ENCODE data around the gene CYB5A.

The CYB5A gene

DNA sequence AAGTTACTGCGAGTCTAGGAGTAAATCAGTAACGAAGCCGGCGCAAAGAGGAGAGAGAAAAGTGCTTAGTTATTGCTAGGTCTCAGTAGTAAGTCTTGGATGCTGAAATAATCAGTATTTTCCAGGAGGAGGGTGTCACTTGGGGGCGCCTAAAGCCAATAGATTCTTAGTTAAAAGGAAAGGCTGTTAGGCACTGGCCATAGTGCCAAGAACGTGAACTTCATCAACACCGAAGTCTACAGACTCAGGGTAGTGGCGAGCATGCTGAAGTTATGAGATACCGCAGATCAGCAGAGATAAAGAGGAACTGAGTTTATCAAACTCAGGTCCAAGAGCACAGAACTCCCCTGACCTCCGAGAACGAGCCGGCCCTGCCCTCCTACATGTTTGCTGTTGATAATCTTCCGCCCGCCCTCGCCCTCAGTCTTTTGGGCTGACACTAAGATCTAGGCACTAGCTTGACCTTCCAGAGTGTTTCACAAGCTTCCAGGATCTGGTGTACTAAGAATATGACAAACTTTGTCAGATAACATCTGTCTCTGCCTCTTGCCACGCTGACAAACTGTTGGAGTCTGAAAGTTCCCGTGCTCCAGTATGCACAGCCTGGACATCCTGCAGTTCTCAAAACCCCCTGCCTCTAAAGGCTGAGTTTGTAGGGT is 49.2 kb downstream of the CYB5A start:
- no peak for DNase-seq

DNA sequence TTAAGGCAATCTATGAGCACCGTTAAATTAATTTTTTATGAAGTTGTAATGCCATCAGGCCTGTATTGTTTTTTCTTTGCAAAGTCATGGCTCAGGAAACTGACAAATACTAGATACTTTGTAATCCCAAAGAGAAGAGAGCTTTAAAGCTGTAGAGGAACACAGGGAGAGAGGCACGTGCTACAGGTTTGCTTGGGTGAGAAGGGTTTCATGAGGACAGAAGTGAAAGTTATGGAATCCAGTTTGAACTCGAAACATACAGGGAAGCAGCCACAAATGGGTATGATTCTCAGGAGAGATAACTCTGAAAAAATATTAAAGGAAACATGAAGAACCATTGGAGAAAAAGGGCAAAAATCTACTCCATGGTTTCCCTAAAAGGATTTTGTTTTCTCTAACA is 49.8 kb downstream of the CYB5A start:
- DNase-seq = no peak

DNA sequence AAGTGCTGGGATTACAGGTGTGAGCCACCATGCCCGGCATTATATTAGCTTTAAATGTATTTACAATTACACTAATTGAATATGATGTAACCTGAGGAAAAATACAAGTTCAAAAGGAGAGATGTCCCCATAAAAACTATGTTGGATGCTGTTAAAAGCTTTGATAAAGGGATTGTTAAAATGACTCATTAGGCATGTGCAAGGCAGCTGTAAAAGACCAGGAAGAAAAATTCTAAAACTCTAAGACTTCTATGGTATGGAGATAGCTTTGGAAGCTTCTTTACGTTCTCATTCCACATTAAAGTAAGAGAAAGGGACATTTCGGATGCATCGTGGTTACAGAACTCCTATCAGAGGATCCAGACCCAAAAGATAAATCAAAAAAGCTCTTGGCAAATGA is 50.3 kb downstream of the CYB5A start:
- no peak for DNase-seq

DNA sequence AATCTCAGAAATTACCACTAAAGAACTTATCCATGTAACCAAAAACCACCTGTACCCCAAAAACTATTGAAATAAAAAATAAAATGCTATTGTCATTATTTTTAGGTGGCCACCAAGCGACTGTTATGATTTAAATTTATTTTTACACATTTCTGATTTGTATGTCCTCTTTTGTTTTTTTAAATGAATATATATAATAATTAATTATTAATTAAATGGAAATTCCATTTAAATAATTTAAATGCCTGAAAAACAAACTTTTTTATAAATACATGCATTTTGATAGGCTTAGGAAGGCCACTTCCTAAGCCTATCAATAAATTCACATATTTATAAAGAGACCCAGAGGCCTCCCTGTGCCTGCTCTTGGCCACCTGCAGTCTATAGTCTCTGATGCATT is 52.2 kb downstream of the CYB5A start:
- no peak for DNase-seq

DNA sequence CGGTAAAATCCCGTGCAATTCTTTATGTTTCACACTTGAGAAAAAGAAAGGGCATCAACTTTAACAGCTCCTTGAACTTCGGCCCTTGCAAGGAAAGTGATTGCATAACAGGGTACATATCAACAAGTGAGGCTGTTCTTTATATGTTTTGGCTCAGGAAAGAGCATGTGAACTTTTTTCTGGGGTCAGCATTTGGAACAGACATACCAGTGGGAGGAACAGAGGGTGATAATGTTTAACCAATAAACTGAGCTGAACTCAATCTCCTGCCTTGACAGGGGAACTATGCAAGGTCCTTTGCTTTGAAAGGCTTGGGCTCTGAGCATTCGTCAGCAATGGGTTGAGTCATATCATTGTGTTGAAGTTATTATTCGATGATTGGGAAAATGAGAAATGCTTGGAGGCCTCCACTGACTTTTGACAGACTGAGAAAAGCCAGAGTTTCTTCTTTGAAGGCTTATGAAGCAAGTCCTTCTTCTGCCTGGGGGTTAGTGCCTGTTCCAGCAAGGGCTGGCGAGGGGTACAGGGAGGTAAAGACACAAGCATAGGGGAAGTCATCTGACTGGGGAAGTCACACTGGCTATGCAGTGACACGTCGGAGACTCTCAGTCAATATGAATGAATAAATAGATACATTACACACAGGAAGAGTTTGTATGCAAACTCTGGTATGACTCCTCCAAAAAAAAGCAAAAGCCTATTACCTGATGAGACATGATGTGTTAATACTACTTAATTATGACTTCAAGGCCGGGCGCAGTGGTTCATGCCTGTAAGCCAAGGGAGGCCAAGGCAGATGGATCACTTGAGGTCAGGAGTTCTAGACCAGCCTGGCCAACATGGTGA is 57.2 kb downstream of the CYB5A start:
- no peak for DNase-seq

DNA sequence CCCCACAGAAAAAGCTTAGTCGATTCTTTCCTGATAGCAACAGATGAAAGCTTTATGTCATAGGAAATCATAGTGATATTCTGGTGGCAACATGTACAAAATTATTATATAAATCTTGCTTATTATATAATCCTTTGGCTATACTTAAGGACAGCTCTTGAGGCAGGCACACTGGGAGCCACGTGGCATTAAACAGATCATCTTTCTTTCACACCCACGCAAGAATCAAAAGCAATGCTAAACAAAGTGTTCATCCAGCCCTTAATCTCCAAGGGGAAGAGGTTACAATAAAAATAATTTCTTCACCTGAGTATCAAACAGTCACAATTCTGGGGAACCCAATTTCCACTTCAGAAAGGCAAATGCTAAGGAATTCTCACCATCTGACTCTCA is 57.8 kb downstream of the CYB5A start:
- no peak for DNase-seq

- DNase-seq = no peak
Measured at GRCh38 chr18:74230922-74231714, 60.6 kb downstream of the CYB5A start.

- DNase-seq = no peak
Measured at GRCh38 chr18:74229891-74230290, 61.9 kb downstream of the CYB5A start.

- no peak for DNase-seq
Measured at GRCh38 chr18:74229005-74229404, 62.8 kb downstream of the CYB5A start.

DNA sequence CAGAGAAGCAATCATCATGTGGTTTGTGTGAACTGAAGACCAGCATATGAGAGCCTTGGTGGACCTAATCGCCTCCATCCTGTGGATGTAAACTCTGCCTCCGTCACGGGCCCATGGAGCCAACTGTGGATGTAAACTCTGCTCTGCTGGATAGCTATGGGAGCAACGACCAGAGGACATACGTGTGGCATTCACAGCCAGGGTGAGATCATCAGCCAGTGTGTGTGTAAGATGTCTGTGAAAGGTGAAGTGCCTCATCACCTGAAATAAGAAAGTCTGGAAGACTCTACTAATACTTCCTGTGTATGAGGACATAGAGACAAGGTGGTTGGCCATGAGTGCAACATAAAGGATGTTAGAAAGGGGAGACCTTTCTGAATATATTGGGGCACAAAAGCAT is 63.5 kb downstream of the CYB5A start:
- no peak for DNase-seq

DNA sequence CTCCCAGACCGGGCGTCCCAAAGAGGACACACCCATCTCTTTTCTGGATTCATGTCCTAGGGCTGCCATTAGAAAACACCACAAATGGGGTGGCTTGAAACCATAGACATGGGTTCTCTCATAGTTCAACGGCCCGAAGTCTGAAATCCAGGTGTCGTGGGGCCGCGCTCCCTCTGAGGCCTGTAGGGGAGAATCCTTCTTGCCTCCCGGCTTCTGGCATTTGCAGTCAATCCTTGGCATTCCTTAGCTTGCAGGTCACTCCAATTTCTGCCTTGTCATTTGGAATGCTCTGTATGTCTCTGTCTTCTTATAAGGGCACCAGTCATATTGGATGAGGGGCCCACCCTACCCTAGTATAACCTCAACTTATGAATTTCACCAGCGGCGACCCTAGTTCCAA is 65.1 kb downstream of the CYB5A start:
- DNase-seq = no peak

DNA sequence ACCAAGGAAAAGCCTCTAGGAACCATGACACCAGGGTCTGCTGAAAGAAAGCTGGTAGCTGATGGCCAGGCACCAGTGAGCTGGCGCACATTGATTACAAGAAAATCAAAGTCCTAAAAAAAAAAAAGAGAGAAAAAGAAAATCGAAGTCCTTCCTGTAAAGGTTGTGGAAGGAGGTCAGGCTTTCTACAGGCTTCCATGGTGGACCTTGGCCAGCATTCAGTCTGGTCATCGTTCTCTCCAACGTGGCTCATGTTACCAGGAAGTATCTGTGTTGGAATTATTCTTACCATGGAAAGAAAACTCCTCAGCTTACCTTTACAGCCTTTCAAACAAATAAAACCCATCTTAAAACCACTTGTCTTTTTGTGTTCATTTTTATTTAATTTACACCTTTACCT is 65.6 kb downstream of the CYB5A start:
- no peak for DNase-seq

GRCh38 chr18:74225193-74225840 is 66.4 kb downstream of the CYB5A start:
- DNase-seq = no peak

DNA sequence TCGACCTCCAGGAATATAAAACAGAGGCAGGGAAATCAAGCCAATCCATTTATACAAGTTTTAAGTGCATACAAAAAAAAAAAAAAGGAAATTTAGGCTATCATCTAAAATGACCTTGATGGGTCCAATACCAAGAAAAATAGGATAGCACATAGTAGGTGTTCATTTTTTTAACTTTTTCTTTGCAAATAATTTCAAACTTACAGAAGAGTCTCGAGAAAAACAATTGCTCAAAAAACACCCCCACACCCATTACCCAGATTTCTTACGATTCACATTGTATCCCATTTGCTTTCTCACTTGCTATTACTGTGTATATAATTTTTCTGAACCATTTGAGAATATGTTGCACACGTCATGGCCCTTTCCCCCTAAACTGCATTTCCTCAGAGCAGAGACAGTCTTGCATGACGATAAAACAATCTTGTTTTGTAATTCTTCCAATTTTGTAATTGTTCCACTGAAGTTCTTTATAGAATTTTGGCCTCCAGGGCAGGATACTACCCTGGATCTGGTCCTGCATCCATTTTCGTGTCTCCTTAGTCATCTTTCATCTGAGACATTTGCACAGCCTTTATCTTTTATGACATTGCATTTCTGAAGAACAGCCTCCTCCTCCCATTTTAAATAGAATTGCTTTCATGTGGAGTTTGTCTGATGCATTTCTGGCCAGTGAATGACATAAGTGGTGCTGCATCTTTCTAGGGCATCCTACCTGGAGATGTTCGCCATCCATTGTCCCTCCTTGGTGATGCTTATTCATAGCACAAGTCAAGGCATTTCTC is 68.9 kb downstream of the CYB5A start:
- no peak for DNase-seq

- DNase-seq = no peak
Measured at GRCh38 chr18:74221081-74221480, 70.7 kb downstream of the CYB5A start.

- DNase-seq = no peak
Measured at GRCh38 chr18:74219056-74219455, 72.7 kb downstream of the CYB5A start.

DNA sequence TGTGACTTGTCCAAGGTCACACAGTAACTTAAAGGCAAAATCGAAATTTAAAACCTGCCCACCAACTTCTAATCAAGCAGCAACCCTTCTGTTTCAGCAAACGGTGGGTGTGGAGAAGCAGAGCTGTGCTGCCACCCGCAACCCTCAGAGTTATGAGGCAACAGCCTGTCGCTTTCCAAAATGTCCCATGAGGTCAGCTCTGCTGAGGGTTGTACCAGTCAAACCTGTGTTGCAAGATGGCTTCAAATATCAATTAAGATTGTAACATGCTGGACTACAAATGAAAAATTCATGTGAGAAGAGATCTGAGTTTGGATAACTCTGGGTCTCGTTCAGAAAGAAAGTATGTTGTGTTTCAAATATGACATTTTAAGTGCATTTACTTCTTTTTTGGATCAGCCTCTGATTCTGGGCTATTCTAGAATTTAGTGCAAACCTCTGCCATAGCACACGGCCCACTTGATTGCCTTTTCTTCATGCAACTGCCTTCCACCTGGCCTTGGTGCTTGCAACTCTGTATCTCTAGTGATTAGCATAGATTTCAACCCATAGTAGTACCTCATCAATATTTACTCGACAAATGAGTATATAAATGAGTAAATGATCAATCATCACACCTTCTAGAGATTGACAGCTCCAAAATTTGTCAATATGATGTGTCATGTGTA is 74.2 kb downstream of the CYB5A start:
- DNase-seq = no peak

- no peak for DNase-seq
Measured at GRCh38 chr18:74216661-74217110, 75.1 kb downstream of the CYB5A start.

DNA sequence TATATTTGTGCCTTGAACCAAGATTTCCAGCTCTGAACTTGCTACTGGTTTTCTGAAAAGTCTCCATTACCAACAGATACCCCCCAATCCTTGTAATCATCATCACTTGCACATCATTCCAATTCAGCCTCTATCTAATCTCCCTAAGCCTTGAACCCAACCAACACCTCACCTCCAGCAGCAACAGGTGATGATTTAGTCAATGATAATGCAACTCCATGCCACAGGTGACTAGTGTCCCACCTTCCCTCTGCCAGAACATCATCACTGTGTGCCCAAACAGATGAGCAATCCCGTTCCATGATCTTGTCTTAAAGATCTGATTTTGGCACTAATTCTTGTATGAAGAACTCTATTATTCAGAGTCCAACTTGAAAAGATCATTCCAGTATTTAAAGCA is 75.9 kb downstream of the CYB5A start:
- DNase-seq = no peak

DNA sequence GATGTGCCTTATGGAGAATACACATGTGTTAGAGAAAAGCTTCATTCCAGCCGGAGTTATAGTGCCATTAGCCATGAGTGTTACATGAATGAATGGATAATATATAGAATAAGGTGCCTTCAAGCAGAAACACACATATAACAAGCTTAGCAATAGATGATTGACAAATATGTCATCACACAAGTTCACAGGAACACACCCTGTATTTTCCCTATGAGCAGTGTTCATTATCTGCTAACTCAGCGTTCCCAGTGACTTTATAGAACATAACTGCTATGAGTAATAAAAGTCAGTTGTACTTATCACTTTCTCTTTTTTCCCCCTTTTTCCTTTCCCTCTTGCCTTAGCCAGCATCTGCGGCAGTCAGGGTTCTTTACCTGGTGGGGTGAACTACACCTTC is 78.3 kb downstream of the CYB5A start:
- DNase-seq = no peak

GRCh38 chr18:74204526-74205152 is 87.1 kb downstream of the CYB5A start:
- DNase-seq = no peak
